ENCODE results near the gene ATP13A2.

The ATP13A2 gene

GRCh38 chr1:16969651-16970050 is 42.1 kb downstream of the ATP13A2 start:
- TF ChIP-seq SPI1 (IDR thresholded peaks at IDR 0.05; ENCODE audit: borderline replicate concordance, low read depth) (no peak), POLR2AphosphoS5 (IDR thresholded peaks at IDR 0.05; ENCODE audit: low read depth) (no peak)
- DNase-seq (ENCODE audit: low read depth in 1 of 2, low spot score in 1 of 2) = no peak
- H3K27ac ChIP-seq (replicated peaks) = no peak overlapping the region
- H3K4me3 ChIP-seq (replicated peaks; ENCODE audit: insufficient read depth, low read length) = no peak overlapping the region
- H3K27me3 ChIP-seq (ENCODE audit: insufficient read depth, poor library complexity, severe bottlenecking) = no peaks in the 10 kb centered on the region

GRCh38 chr1:16969057-16969611 is 42.6 kb downstream of the ATP13A2 start:
- DNase-seq (ENCODE audit: low read depth in 1 of 2, low spot score in 1 of 2) = no peak
- H3K4me3 ChIP-seq (replicated peaks; ENCODE audit: insufficient read depth, low read length) = no peak overlapping the region
- H3K27ac ChIP-seq (replicated peaks) = no peak overlapping the region
- no peak for TF ChIP-seq REST (IDR thresholded peaks at IDR 0.05; ENCODE audit: insufficient replicate concordance, low read depth)
- TF ChIP-seq GABPA (IDR thresholded peaks at IDR 0.05; ENCODE audit: low read depth) = no peak
- no peak for TF ChIP-seq POLR2AphosphoS5 (IDR thresholded peaks at IDR 0.05; ENCODE audit: low read depth)
- TF ChIP-seq SPI1 (IDR thresholded peaks at IDR 0.05; ENCODE audit: borderline replicate concordance, low read depth) = no peak
- TF ChIP-seq CTCF (IDR thresholded peaks at IDR 0.05; ENCODE audit: insufficient read depth, low read length) = no peak
- H3K27me3 ChIP-seq (ENCODE audit: insufficient read depth, poor library complexity, severe bottlenecking) = no peaks in the 10 kb centered on the region

- no peak for DNase-seq (ENCODE audit: low read depth in 1 of 2, low spot score in 1 of 2)
- TF ChIP-seq SPI1 (IDR thresholded peaks at IDR 0.05; ENCODE audit: borderline replicate concordance, low read depth) = no peak
- TF ChIP-seq POLR2AphosphoS5 (IDR thresholded peaks at IDR 0.05; ENCODE audit: low read depth) = no peak
- TF ChIP-seq CTCF (IDR thresholded peaks at IDR 0.05; ENCODE audit: insufficient read depth, low read length) = no peak
- TF ChIP-seq GABPA (IDR thresholded peaks at IDR 0.05; ENCODE audit: low read depth) = no peak
- no peak for TF ChIP-seq REST (IDR thresholded peaks at IDR 0.05; ENCODE audit: insufficient replicate concordance, low read depth)
- Histone ChIP-seq H3K27me3 (ENCODE audit: insufficient read depth, poor library complexity, severe bottlenecking) (no peaks in the 10 kb centered on the region), H3K27ac (replicated peaks) (no peak overlapping the region), H3K4me3 (replicated peaks; ENCODE audit: insufficient read depth, low read length) (no peak overlapping the region)
These were observed 43.4 kb downstream of the ATP13A2 start for GRCh38 chr1:16968372-16968771.

GRCh38 chr1:16967962-16968361 is 43.8 kb downstream of the ATP13A2 start:
- Histone ChIP-seq H3K27me3 (ENCODE audit: insufficient read depth, poor library complexity, severe bottlenecking) (no peaks in the 10 kb centered on the region), H3K27ac (replicated peaks) (no peak overlapping the region), H3K4me3 (replicated peaks; ENCODE audit: insufficient read depth, low read length) (no peak overlapping the region)
- no peak for TF ChIP-seq CTCF (IDR thresholded peaks at IDR 0.05; ENCODE audit: insufficient read depth, low read length)
- no peak for TF ChIP-seq POLR2AphosphoS5 (IDR thresholded peaks at IDR 0.05; ENCODE audit: low read depth)
- TF ChIP-seq REST (IDR thresholded peaks at IDR 0.05; ENCODE audit: insufficient replicate concordance, low read depth) = no peak
- no peak for TF ChIP-seq SPI1 (IDR thresholded peaks at IDR 0.05; ENCODE audit: borderline replicate concordance, low read depth)
- no peak for TF ChIP-seq GABPA (IDR thresholded peaks at IDR 0.05; ENCODE audit: low read depth)
- no peak for DNase-seq (ENCODE audit: low read depth in 1 of 2, low spot score in 1 of 2)

All from HL-60 (cell line).